Measurements from ENCODE around the gene JAZF1.

The JAZF1 gene

DNA sequence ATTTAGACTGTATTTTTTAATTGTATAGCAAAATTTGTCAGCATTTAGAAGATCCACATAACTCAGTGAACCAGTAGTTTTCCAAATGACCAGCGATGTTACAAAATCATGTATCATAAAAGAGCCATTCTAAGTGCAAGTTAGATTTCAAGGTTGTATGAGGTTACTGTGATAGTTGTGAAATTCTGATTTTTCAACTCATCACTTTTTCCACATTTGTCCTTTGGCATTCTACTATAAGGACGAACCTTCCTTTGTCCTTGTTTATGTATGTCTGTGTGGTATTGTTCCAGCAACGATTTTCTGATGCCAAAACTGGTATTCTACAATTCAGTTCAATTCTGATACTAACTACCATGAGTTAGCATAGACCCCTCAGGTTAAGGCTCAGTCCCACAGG, 376.5 kb downstream of the JAZF1 start:
- Histone ChIP-seq H3K4me1 (ENCODE audit: control insufficient read depth in 5 of 5, insufficient read depth in 5 of 5, low read length in 5 of 5) (peaks cover 0 to 28% (median 18%) of the 10 kb centered on the region in 5 donors), H3K9ac (ENCODE audit: low read length in 5 of 5) (peak overlapping the region in 1 of 5 donors; percentile 29), H3K9me3 (ENCODE audit: control insufficient read depth in 5 of 5, low read length in 5 of 5) (no peaks in the 10 kb centered on the region), H3K27ac (ENCODE audit: low read depth, low read length) (peak overlapping the region; percentile 89), H3K4me3 (ENCODE audit: low read depth in 1 of 5, low read length in 5 of 5) (no peak overlapping the region), H3K27me3 (ENCODE audit: control insufficient read depth in 5 of 5, insufficient read depth in 4 of 5, low read length in 5 of 5) (no peaks in the 10 kb centered on the region), H3K36me3 (ENCODE audit: control insufficient read depth in 5 of 5, insufficient read depth in 5 of 5, low read length in 5 of 5) (peaks cover 0 to 16% (median 0%) of the 10 kb centered on the region in 5 donors)

- Histone ChIP-seq H3K36me3 (ENCODE audit: control insufficient read depth in 5 of 5, insufficient read depth in 5 of 5, low read length in 5 of 5) (peaks cover 0 to 16% (median under 1%) of the 10 kb centered on the region in 5 donors), H3K27ac (ENCODE audit: low read depth, low read length) (peak overlapping the region; percentile 89), H3K4me3 (ENCODE audit: low read depth in 1 of 5, low read length in 5 of 5) (no peak overlapping the region), H3K4me1 (ENCODE audit: control insufficient read depth in 5 of 5, insufficient read depth in 5 of 5, low read length in 5 of 5) (peaks cover 0 to 24% (median 11%) of the 10 kb centered on the region in 5 donors), H3K9me3 (ENCODE audit: control insufficient read depth in 5 of 5, low read length in 5 of 5) (no peaks in the 10 kb centered on the region), H3K9ac (ENCODE audit: low read length in 5 of 5) (no peak overlapping the region), H3K27me3 (ENCODE audit: control insufficient read depth in 5 of 5, insufficient read depth in 4 of 5, low read length in 5 of 5) (no peaks in the 10 kb centered on the region)
These were observed 377.6 kb downstream of the JAZF1 start for GRCh38 chr7:27802999-27803398.

GRCh38 chr7:27799212-27799611, 381.4 kb downstream of the JAZF1 start:
- Histone ChIP-seq H3K36me3 (ENCODE audit: control insufficient read depth in 5 of 5, insufficient read depth in 5 of 5, low read length in 5 of 5) (peaks cover 9 to 32% (median 11%) of the 10 kb centered on the region in 5 donors), H3K4me1 (ENCODE audit: control insufficient read depth in 5 of 5, insufficient read depth in 5 of 5, low read length in 5 of 5) (peaks cover 0 to 21% (median 9%) of the 10 kb centered on the region in 5 donors), H3K4me3 (ENCODE audit: low read depth in 1 of 5, low read length in 5 of 5) (no peak overlapping the region), H3K9ac (ENCODE audit: low read length in 5 of 5) (no peak overlapping the region), H3K27me3 (ENCODE audit: control insufficient read depth in 5 of 5, insufficient read depth in 4 of 5, low read length in 5 of 5) (no peaks in the 10 kb centered on the region), H3K9me3 (ENCODE audit: control insufficient read depth in 5 of 5, low read length in 5 of 5) (no peaks in the 10 kb centered on the region), H3K27ac (ENCODE audit: low read depth, low read length) (no peak overlapping the region)

GRCh38 chr7:27795977-27796376, 384.6 kb downstream of the JAZF1 start:
- H3K9ac ChIP-seq (ENCODE audit: low read length in 5 of 5) = no peak overlapping the region
- no peaks in the 10 kb centered on the region for H3K9me3 ChIP-seq (ENCODE audit: control insufficient read depth in 5 of 5, low read length in 5 of 5)
- no peak overlapping the region for H3K4me3 ChIP-seq (ENCODE audit: low read depth in 1 of 5, low read length in 5 of 5)
- no peaks in the 10 kb centered on the region for H3K27me3 ChIP-seq (ENCODE audit: control insufficient read depth in 5 of 5, insufficient read depth in 4 of 5, low read length in 5 of 5)
- H3K36me3 ChIP-seq (ENCODE audit: control insufficient read depth in 5 of 5, insufficient read depth in 5 of 5, low read length in 5 of 5) = peaks cover 26 to 49% (median 29%) of the 10 kb centered on the region in 5 donors
- no peak overlapping the region for H3K27ac ChIP-seq (ENCODE audit: low read depth, low read length)
- no peaks in the 10 kb centered on the region for H3K4me1 ChIP-seq (ENCODE audit: control insufficient read depth in 5 of 5, insufficient read depth in 5 of 5, low read length in 5 of 5)

GRCh38 chr7:27793780-27794179, 386.8 kb downstream of the JAZF1 start:
- Histone ChIP-seq H3K9ac (ENCODE audit: low read length in 5 of 5) (no peak overlapping the region), H3K36me3 (ENCODE audit: control insufficient read depth in 5 of 5, insufficient read depth in 5 of 5, low read length in 5 of 5) (peaks cover 26 to 54% (median 36%) of the 10 kb centered on the region in 5 donors)

DNA sequence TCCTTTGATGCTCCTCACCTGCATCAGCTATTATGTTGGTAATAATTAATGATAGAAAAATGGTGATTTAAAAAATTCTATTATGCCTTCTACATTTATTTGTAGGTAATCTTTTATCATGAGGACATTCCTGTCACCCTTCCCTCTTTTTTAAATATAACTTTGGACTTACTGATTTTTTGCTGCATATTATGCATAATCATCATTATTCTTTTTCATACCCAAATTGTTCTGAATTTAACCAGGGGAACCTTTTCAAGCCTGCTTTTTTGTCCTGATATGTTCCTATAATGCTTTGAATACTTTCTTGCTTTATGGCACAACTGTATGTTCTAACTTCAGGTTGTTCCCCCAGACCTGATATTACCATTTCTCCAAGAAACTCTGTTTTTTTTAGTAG, 392.2 kb downstream of the JAZF1 start:
- Histone ChIP-seq H3K27me3 (ENCODE audit: control insufficient read depth in 5 of 5, insufficient read depth in 4 of 5, low read length in 5 of 5) (no peaks in the 10 kb centered on the region), H3K9ac (ENCODE audit: low read length in 5 of 5) (no peak overlapping the region), H3K27ac (ENCODE audit: low read depth, low read length) (no peak overlapping the region), H3K4me1 (ENCODE audit: control insufficient read depth in 5 of 5, insufficient read depth in 5 of 5, low read length in 5 of 5) (peaks cover 0 to 5% (median 4%) of the 10 kb centered on the region in 5 donors), H3K36me3 (ENCODE audit: control insufficient read depth in 5 of 5, insufficient read depth in 5 of 5, low read length in 5 of 5) (peaks cover 20 to 55% (median 46%) of the 10 kb centered on the region in 5 donors), H3K9me3 (ENCODE audit: control insufficient read depth in 5 of 5, low read length in 5 of 5) (no peaks in the 10 kb centered on the region), H3K4me3 (ENCODE audit: low read depth in 1 of 5, low read length in 5 of 5) (no peak overlapping the region)

More at GRCh38 chr7:27793780-27794179, 386.8 kb downstream of the JAZF1 start:
- Histone ChIP-seq H3K27ac (ENCODE audit: low read depth, low read length) (no peak overlapping the region), H3K4me3 (ENCODE audit: low read depth in 1 of 5, low read length in 5 of 5) (no peak overlapping the region), H3K4me1 (ENCODE audit: control insufficient read depth in 5 of 5, insufficient read depth in 5 of 5, low read length in 5 of 5) (no peaks in the 10 kb centered on the region), H3K27me3 (ENCODE audit: control insufficient read depth in 5 of 5, insufficient read depth in 4 of 5, low read length in 5 of 5) (no peaks in the 10 kb centered on the region), H3K9me3 (ENCODE audit: control insufficient read depth in 5 of 5, low read length in 5 of 5) (no peaks in the 10 kb centered on the region)

DNA sequence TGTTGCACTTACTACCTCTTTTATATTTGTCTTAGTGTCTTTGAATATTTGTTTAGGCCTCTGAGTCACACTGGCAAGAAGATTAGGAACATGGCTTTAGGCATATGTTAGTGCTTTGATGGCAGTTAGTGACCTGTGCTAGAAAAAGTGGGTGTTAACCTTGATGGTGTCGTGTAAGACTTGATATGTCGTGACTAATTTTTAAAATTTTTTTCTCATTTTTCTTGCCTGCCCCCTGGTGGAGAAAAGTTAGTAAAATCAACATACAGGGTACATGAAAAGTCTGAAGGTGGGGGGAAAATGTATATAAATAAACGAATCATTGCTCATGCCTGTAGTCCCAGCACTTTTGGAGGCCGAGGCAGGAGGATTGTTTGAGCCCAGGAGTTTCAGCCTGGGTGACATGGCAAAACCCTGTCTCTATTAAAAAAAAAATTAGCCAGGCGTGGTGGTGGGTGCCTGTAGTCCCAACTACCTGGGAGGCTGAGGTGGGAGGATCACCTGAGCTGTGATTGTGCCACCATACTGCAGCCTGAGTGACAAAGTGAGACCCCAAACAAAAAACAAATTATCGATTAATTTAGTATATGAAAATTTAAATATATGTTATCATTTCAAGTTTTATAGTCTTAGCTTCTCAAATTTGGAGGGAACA, 396.1 kb downstream of the JAZF1 start:
- peaks cover 11 to 35% (median 30%) of the 10 kb centered on the region in 5 donors for H3K36me3 ChIP-seq (ENCODE audit: control insufficient read depth in 5 of 5, insufficient read depth in 5 of 5, low read length in 5 of 5)

DNA sequence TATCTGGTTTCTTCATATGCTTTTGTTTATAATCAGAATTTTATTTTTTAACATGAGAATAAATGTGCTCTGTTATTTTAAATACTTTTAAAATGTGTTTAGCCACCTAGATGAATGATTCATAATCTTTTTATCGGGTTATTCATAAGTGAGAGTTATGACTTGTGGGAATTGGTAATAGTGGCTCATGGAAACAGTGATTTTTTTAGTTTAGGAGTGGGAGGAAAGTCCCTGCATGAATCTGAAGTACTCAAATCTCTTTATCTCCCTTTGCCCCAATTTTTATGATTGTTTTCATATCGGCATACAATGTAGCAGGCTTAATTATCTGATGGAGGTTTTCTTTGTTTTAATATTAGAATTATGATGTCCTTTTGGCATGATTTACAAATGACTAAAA, 397.7 kb downstream of the JAZF1 start:
- no peak overlapping the region for H3K4me3 ChIP-seq (ENCODE audit: low read depth in 1 of 5, low read length in 5 of 5)
- H3K9ac ChIP-seq (ENCODE audit: low read length in 5 of 5) = peak overlapping the region in 1 of 5 donors; percentile 33
- peaks cover 0 to 14% (median 8%) of the 10 kb centered on the region in 5 donors for H3K4me1 ChIP-seq (ENCODE audit: control insufficient read depth in 5 of 5, insufficient read depth in 5 of 5, low read length in 5 of 5)
- no peaks in the 10 kb centered on the region for H3K9me3 ChIP-seq (ENCODE audit: control insufficient read depth in 5 of 5, low read length in 5 of 5)
- no peaks in the 10 kb centered on the region for H3K27me3 ChIP-seq (ENCODE audit: control insufficient read depth in 5 of 5, insufficient read depth in 4 of 5, low read length in 5 of 5)
- no peak overlapping the region for H3K27ac ChIP-seq (ENCODE audit: low read depth, low read length)
- peaks cover 11 to 26% (median 20%) of the 10 kb centered on the region in 5 donors for H3K36me3 ChIP-seq (ENCODE audit: control insufficient read depth in 5 of 5, insufficient read depth in 5 of 5, low read length in 5 of 5)

More for the DNA sequence above, 396.1 kb downstream of the JAZF1 start:
- Histone ChIP-seq H3K9me3 (ENCODE audit: control insufficient read depth in 5 of 5, low read length in 5 of 5) (no peaks in the 10 kb centered on the region), H3K27ac (ENCODE audit: low read depth, low read length) (no peak overlapping the region), H3K27me3 (ENCODE audit: control insufficient read depth in 5 of 5, insufficient read depth in 4 of 5, low read length in 5 of 5) (no peaks in the 10 kb centered on the region), H3K4me1 (ENCODE audit: control insufficient read depth in 5 of 5, insufficient read depth in 5 of 5, low read length in 5 of 5) (peaks cover 0 to 14% (median 8%) of the 10 kb centered on the region in 5 donors), H3K9ac (ENCODE audit: low read length in 5 of 5) (no peak overlapping the region), H3K4me3 (ENCODE audit: low read depth in 1 of 5, low read length in 5 of 5) (no peak overlapping the region)

DNA sequence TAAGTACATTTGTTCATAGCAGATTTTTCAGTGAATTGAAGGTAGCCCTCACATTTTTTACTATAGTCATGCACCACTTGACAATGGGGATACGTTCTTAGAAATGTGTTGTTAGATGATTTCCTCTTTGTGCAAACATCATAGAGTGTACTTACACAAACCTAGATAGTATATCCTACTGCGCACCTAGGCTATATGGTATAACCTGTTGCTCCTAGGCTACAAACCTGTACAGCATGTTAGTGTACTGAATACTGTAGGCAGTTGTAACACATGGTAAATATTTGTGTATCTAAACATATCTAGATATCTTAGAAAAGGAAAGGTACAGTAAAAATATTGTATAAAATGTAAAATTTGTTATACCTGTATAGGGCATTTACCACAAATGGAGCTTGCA, 399.4 kb downstream of the JAZF1 start:
- Histone ChIP-seq H3K27me3 (ENCODE audit: control insufficient read depth in 5 of 5, insufficient read depth in 4 of 5, low read length in 5 of 5) (no peaks in the 10 kb centered on the region), H3K9ac (ENCODE audit: low read length in 5 of 5) (no peak overlapping the region), H3K27ac (ENCODE audit: low read depth, low read length) (no peak overlapping the region), H3K4me3 (ENCODE audit: low read depth in 1 of 5, low read length in 5 of 5) (no peak overlapping the region), H3K9me3 (ENCODE audit: control insufficient read depth in 5 of 5, low read length in 5 of 5) (no peaks in the 10 kb centered on the region), H3K4me1 (ENCODE audit: control insufficient read depth in 5 of 5, insufficient read depth in 5 of 5, low read length in 5 of 5) (peaks cover 0 to 14% (median 8%) of the 10 kb centered on the region in 5 donors), H3K36me3 (ENCODE audit: control insufficient read depth in 5 of 5, insufficient read depth in 5 of 5, low read length in 5 of 5) (peaks cover 6 to 12% (median 7%) of the 10 kb centered on the region in 5 donors)
